ENCODE results near the gene GAS7.

GAS7 gene

DNA sequence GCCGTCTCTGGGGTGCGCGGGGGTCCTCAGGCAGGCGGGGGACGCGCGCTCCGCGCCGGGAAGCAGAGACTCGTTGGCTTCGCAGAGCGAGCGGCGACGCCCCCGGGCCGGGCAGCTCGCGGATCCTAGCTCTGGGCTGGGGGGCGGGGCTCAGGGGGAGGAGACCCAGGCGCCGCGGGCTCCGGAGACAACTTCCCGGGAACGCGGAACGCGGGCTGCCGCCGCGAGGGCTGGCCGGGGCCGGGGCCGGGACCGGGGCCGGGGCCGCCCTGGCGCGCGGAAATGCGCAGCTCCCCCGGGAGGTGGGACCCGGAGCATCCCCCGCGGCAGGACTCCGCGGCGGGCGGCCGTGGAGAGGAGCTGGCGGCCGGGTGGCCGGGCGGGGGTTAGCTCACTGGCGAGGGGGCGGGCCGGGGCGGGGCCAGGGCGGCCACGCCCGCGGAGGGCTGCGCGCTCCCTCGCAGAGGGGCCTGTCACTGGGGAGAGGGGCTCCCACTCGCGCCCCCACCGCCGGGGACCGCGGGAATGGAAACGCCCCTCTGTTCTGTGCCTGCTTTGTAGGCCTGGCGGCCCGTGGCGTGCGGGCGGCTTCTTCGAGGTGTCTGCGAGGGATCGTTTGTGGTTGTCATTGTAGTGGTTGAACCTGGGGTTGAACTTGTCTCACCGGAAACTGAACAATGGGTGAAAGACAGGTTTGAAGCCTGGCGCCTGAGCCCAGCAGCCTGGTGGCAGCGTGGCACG is at the start of gene GAS7:
TSS of gene GAS7 (minus strand) at position 98 of the 741 bp plus-strand sequence.
- DNase-seq = no peak

DNA sequence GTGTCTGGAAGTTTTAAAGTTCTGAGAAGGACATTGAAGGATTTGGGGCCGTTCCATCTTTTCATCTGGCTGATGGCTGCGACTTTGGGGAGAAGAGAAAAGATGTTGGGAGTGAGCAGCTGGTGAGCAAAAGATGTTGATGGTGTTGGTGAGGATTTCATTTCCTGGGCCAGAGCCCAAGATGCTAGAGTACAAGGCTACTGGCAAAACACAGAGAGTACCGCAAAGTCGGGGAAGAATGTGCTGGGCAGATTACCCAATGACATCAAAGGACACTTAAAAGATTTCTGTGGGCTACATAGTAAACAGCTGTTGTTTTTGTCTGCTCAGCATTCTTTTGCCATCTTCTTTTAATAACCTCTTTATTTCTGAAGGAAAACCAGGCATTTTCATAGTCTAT is 49.4 kb upstream of the GAS7 start:
- no peak for DNase-seq

DNA sequence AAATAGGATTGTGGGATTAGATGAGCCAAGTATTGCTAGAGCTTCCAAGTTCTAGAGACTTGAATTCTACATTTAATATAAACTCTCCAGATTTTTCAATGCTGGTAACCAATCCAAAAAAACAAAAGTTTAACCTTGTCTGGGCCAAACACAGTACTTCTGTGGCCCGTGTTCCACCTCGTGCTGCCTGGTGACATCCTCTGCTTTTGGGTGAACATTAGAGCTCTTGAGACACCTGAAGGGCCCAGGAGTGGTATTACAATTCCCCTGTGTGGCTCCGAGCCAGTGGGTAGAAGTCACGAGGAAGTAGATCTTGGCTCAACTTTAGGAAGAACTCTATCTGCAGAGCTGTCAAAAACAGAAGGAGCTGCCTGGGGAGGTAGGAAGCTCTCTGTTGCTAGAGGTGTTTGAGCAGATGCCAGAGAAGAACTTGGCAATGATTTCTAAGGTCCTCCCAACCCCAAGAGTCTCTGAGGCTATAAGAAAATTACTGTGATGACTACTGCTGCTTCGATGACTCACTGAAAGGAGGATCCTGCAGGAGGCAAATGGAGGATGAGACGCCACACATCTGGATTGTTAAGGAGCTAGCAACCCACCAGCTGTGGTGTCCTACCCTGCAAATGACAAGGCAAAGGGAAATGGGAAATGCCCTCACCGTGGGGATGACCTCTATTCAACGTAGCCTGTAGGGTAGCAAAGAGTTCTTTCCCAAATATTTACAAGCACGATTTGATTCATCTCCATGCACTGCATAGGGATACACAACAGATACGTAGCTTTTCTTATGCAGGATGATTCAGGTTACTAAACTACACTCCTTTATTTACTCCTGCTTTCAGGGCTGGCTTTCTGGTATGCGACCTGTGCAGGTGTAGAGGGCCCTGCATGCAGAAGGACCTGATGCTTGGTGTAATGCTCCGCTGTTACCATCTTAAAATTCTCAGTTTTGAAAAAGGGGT is 45.8 kb upstream of the GAS7 start:
- no peak for DNase-seq

DNA sequence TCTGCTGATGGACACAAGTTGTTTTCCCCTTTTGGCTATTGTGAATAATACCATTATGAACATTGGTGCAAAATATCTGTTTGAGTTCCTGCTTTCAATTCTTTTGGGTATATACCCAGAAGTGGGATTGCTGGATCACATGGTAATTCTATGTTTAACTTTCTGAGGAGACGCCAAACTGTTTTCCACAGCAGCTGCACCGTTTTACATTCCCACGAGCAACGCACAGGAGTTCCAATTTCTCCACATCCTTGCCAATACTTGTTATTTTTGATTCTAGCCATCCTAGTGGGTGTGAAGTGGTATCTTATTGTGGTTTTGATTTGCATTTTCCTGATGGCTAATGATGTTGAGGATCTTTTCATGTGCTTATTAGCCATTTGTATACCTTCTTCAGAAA is 43.4 kb upstream of the GAS7 start:
- no peak for DNase-seq

DNA sequence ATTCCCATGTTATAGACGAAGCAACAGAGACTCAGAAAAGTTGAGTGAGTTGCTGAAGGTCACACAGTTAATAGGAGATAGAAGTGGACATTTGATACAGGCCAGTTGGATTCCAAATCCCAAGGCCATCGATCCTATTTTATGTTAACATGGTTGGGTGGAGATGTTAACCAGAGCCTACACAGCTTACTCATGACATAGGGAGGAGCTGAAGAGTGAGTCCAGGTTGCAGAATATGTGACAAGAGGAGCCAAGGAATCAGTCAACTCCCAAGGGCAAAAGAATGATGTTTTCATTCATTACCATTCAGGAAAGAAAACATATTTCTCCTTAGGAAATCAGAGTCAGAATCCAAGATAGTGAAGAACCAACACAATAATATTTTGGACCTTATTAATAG is 40.3 kb upstream of the GAS7 start:
- DNase-seq = no peak

DNA sequence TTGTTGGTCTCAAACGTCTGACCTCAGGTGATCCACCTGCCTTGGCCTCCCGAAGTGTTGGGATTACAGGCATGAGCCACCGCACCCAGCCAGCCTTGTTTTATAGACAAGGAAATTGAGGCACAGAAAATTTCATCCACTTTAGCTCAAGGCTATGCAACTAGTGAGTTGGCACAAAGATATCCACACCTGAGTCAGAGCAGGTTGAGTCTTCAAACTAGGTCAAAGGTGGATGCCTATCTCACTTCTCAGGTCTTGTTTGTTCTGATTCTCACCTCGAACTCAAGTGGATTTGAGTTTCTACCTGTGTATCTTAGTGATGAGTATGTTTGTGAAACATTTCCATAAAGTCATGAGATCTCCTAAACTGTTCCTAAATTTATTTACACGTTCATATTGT is 35.6 kb upstream of the GAS7 start:
- no peak for DNase-seq

DNA sequence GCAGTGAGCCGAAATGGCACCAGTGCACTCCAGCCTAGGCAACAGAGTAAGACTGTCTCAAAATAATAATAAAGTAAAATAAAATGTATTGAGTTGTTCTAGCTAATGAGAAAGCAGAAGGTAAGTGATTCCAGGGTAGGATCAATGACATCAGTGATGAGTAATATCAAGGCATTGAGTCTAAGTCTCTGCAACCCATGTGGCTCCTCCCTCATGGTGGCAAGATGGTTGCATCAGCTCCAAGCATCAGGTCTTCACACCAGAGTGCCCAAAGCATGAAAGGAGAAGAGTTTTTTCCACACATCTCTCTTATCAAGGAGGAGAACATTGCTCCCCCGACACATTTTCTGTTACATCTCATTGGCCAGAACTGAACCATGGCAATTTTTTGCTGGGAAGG is 34.8 kb upstream of the GAS7 start:
- DNase-seq = no peak

DNA sequence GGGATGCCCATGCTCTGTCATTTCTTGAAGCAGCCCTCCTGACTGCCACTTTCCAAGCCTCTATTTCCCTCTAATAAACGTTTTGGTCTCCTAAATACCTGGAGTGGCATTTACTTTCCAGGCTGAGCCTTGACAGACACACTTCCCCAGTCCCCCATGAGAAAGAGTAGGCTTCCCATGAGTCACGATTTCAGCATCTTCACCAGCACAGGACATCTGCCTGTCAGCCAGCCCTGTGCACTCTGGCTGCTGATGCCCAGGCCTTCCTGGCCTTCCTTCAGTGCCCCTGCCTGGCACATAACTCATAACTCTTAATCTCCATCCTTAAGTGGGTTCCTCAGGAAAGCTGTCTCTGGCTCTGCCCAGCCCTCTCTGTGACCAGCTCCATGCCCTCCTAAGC is 30.8 kb upstream of the GAS7 start:
- DNase-seq = no peak

DNA sequence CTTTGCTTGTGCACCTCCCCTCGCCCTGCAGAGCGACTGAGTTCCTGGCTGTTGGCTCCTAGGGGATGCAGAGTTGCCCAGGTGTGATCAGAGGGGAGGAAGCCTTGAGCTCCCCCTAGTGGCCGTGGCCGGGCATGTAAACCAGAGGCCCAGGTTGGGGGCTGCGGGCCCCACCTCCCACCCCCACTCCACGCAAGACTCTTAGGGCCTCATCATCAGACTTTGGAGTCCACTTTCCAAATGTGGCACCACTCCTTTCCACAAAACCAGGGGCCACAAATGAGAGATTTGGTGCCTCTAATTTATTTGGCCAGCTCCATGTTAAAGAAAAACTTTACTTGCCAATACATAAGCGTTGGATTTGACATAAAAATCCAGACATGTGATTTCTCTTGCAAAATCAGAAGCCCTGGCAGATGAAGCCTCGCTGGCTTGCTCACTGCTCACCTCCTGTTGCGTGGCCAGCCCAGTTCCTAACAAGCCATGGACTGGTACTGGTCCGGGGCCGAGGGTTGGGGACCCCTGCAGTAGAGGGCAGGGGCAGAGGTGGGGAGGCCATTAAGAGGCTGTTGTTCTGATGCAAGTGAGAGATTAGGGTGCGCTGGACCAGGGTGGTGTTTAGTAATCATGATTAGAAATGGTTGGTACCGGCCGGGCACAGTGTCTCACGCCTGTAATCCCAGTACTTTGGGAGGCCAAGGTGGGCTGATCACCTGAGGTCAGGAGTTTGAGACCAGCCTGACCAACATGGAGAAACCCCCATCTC is 28.7 kb upstream of the GAS7 start:
- DNase-seq = no peak

DNA sequence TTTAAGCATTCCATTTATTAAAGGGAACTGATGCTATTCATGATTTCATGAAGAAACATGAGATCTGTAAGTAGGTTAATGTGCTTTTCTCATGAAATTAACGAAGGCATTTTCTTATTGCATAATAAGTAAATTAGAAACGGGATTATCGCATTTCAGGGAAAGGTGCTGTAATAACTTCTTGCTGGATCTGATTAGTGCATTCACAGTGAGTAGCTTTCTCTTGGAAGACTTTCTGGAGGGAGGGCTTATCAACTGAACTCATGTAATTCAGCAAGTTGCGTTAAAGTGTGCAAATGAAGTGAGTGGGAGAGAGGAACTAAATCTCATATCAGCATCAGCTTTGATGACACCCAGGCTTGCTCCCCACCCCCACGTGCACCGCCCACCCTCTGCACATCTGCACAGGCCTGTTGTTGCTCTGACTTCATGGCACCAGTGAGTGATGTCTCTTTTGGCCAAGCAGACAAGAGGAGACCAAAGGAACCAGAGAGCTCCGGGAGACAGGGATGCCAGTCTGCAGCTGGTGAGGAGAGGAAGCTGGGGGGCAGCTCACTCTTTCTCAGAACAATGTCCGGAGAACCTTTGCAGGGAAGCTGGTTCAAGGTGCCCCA is 26.3 kb upstream of the GAS7 start:
- DNase-seq = no peak

DNA sequence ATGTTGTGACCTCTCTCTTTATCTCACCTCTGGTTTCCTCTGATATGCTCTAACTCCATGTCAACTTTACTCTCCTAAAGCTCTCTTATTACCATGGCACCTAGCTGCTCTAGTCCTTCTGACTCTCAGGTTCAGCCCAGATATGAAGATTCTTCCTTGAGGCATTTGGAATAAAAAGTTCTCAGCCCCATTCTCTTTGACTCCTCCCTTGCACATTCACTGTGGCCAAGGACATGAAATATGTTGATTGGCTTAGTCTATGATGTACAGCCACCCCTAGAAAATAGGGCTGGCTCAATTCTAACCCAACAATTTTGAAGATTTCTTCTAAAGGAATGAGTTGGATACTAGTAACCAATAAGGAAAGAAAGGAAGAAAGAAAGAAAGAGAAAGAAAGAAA is 20.8 kb upstream of the GAS7 start:
- DNase-seq = no peak

DNA sequence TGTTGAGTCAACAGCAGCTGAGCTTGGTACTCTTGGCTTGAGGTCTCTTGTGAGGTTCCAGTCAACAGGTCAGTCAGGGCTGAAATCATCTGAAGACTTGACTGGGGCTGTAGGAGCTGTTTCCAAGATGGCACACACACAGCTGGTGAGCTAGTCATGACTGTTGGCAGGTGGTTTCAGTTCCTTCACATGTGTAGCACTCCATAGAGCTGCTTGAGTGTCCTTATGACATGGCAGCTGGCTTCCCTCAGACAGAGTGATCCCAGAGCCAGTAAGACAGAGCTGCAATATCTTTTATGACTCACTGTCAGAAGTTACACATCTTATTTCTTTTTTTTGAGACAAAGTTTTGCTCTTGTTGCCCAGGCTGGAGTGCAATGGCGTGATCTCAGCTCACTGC is 19.5 kb upstream of the GAS7 start:
- no peak for DNase-seq

DNA sequence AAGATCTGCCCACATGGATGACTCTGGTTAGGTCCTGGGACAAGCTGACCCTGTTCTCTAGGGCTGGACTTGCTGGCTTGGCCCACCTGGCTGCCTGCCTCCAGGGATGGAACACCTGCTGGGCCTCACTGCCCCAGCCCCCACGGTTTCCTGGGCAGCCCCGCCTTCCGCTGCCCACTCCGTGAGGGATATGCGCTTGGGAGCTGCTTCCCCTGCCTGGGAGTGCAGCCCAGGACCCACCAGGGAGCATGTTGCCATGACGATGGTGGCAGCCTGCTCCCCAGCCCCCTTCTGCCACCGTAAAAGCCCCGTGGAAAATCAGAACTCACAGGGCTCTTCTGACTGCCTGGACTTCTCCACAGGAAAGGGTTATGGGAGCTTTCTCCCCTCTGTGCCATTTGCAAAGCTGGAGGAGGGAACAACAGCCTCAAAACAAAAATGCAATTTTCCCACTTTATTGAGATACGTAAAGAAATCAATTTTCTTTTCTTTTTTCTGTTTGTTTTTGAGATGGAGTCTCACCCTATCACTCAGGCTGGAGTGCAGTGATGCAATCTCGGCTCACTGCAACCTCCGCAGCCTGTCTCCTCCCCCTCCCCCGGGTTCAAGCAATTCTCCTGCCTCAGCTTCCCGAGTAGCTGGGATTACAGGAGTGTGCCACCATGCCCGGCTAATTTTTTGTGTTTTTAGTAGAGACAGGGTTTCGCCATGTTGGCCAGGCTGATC is 18.0 kb upstream of the GAS7 start:
- no peak for DNase-seq

DNA sequence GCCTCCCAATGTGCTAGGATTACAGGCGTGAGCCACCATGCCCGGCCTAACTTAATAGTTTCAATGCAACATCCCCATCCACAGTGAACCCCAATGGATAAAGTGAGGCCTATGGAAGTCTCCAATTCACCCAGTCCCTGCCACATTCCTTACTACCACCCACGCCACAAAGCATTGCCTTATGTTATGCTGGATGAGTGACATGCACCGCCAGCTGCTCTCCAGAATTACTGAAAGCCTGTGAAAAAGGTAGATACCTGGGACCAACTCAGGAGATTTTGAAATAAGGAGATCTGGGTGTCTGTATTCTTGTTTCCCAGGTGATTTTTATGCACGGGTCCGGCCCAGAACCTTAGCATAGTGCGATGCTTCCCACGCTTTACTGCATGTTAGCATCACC is 16.9 kb upstream of the GAS7 start:
- no peak for DNase-seq

DNA sequence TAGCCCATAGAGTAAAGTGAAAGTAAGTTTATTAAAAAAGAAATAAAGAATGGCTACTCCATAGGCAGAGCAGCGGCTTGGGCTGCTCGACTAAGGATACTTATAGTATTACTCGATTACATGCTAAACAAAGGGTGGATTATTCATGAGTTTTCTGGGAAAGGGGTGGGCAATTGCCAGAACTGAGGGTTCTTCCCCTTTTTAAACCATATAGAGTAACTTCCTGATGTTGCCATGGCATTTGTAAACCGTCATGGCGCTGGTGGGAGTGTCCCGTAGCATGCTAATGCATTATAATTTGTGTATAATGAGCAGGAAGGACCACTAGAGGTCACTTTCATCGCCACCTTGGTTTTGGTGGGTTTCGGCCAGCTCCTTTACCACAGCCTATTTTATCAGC is 13.3 kb upstream of the GAS7 start:
- no peak for DNase-seq

DNA sequence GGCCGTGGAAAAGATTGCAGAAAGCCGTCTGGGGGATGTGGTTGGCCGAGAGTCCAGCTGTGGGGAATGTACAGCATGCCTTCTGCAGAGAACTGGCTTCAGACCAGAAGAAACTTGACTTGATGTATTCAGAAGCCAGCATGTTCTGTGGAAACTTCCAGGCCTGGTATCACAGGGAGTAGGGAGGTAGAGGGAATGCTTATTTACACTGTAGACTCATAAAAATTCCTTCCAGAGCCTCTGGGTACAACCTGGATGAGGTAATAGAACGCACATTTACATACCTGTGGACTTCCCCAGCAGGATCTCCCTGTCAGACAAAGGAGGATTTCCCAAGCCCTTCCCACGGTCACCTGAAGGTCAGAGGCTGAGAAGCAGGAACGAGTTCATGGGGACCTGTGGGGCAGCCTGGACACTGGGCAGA is 11.8 kb upstream of the GAS7 start:
- no peak for DNase-seq

DNA sequence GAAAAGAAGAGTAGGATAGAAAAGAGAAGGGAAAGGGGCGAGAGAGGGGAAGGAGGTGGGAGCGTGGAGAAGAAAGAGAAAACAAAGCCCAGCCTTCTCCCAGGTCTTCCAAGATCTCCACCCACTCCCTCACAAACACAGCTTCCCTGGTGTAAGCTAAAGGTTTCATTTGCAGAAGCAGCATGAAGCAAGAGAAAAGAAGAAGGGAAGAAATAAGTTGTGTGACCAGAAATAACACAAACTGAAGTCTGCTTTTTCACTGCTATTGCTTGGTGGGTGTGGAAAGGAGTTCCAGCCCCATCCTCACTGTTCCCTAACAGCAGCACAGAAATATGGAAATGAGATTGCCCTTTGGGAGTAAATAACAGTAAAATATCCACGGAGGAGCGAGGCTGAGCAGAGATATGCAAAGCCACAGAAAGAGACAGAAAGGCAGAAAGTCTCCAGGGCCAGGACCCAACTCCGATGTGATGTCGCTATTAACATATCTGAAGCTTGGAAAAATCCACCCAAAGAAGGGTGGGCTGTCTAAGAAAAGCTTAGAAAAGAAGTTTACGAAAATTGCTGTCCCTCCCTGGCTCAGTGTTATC is 10.3 kb upstream of the GAS7 start:
- DNase-seq = no peak

DNA sequence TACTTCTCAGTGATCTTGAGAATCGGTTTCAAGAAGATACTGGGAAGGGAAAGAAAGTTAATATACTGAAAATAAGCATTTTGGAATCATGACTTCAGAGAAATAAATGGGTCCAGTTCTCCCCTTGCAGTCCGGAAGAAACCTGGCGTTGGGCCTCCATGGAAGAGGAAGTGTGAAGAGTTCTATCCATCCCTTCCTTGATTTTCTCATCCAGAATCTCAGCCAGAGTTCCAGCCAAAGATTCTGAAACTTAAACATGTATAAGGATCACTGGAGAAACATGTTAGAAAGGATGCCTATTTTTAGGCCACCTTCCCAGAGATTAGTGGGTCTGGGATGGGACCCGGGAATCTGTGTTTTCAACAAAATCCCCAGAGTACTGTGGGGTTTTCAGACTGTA is 8.7 kb upstream of the GAS7 start:
- no peak for DNase-seq

DNA sequence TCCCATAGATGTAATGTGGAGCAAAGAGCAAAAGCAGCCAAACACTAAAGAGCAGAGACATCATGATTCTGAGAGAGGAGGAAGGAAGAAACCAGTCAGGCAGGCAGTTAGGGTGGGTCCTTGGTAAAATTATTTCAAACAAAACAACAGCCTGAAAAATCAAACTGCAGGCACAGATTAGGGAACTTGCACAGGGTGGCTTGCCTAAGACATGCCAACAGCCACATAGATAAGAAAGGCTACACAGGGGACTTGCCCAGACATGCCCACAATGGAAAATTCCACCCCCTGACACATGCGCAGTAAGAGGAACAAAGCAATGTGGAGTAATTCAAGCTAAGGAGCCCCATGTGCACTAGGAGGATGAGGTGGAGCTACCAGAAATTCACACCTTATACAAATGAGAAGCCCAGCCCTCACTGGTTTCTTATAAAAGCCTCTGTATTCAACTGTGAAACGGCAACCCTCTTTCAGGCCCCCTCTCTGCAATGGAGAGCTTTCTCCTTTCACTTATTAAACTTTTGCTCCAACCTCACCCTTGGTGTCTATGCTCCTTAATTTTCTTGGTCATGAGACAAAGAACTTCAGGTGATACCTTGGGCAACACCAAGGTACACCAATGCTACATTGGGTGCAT is 7.3 kb upstream of the GAS7 start:
- no peak for DNase-seq

DNA sequence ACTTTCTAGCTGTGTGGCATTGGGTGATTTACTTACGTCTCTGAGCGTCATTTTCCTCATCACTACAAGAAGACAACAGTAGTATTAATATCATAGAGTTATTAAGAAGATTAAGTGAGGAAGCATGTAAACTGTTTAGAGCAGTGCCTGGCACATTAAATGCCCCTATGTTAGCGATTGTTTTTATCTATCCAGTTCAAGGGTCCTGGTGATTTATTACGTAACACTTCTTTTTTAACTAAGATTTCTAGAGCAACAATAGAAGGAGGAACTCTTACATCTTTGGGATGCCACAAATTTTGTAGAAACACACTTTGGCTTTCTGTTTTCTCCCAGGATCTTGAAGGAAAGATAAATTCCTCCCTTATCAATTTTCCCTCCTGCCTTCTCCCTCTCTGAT is 3.3 kb upstream of the GAS7 start:
- DNase-seq = no peak

DNA sequence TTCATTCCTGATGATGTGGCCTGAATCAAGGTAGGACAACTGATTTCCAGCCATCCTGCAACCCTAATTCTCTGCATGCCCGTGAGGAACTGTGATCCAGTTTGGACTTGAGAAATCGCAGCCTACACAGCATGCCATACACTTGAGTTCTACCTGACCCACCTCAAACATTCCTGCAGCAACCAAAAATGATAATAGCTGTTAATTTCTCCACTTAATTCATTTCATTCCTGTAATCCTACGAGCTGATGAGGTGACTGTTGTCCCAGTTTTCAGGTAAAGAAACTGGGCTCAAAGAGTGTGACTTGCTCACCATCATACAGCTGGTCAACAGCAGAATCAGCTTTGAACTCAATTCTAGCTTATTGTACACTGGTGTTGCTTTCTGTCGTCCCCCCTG is 2.2 kb upstream of the GAS7 start:
- no peak for DNase-seq

Data from NCI-H2081 treated with DMSO at 0.1 percent for 48 hours (cell line).